Motor neuron (in vitro differentiated cells): ENCODE data around the gene TNFRSF6B. TPM values are rescaled to one million over a fixed set of nuclear protein-coding genes. Genes with fewer than 3 reads are reported as not detected.

ENCODE experiments used
- ATAC-seq, 8 experiments: fragments of 200-7000 bp; cut with Tn5 transposase; replicated peaks in 6 of 8; 2 replicates each; pipeline ENCODE4 v1.8.0; 2021; ENCODE audit warnings: mild to moderate bottlenecking in 8 of 8, moderate library complexity in 8 of 8
- H3K27ac ChIP-seq, 2 donors: fragments of 250-450 bp; sonication (Bioruptor Pico); 2 replicates each; pipeline ENCODE4 v1.9.0; 2021; ENCODE audit warnings: antibody characterized with exemption in 2 of 2, mild to moderate bottlenecking in 2 of 2, moderate library complexity in 1 of 2
- H3K4me1 ChIP-seq, 2 donors: fragments of 250-450 bp; sonication (Bioruptor Pico); replicated peaks in 1 of 2; 2 replicates each; pipeline ENCODE4 v1.6.1; 2021; ENCODE audit warnings: antibody characterized with exemption in 2 of 2, mild to moderate bottlenecking in 2 of 2, moderate library complexity in 1 of 2
- H3K4me3 ChIP-seq, 5 donors: fragments of 250-450 bp; sonication (Bioruptor Pico); 2 replicates each; pipeline ENCODE4 v1.9.0; 2021; ENCODE audit warnings: antibody characterized with exemption in 5 of 5, mild to moderate bottlenecking in 5 of 5, moderate library complexity in 4 of 5
- WGBS, 10 experiments: fragments of 450-650 bp; shearing (Covaris generic); methylation state at CpG; one replicate each; pipeline ENCODE4 v1.0.0; 2022; 5-methylcytosine and 5-hydroxymethylcytosine counted together
- in situ Hi-C, 9 experiments: fragments of 400-800 bp; cut with MboI; loops; one replicate each; pipeline ENCODE4 v1.15.0; 2021; ENCODE audit warnings: low sequenced_read_pairs in 9 of 9, low pct_unique_long_range_greater_than_20kb in 2 of 9; ENCODE audit not compliant: unreplicated experiment in 9 of 9
- total RNA-seq, 8 experiments: library from RNA; unstranded; fragments of 300-600 nt; gene quantifications; 2 replicates each; pipeline versions ENCODE4 v1.2.3 to v1.2.4, GENCODE V29; 2022

TNFRSF6B gene
- total RNA-seq, 8 experiments from 2014 or later = 0.22 to 1.1 (median 0.69) TPM; not detected in 3

- in situ Hi-C loops = no loop called here
- WGBS, 10 experiments = 14 to 80% (median 71%) methylated on average over 1 to 4 of the region's 19 CpGs; no CpG with 5 or more reads in 6 of the 10 experiments
- Histone ChIP-seq H3K27ac (no peak overlapping the region), H3K4me1 (peaks cover 0 to 8% of the 10 kb centered on the region in 2 donors), H3K4me3 (no peak overlapping the region)
- peak; percentile 35 to 71 (median 60) for ATAC-seq
Measured at GRCh38 chr20:63698739-63699465, 2.5 kb downstream of the TNFRSF6B start.

GRCh38 chr20:63699466-63700198, 3.2 kb downstream of the TNFRSF6B start:
- Histone ChIP-seq H3K4me3 (no peak overlapping the region), H3K4me1 (peaks cover 0 to 8% of the 10 kb centered on the region in 2 donors), H3K27ac (peak overlapping the region in 1 of 2 donors; percentile 12)
- in situ Hi-C loops = no loop called here
- 20 to 75% (median 65%) methylated on average over 1 to 10 of the region's 24 CpGs; no CpG with 5 or more reads in 4 of the 10 experiments for WGBS, 10 experiments
- ATAC-seq = peak in 3 of 8 experiments; percentile 0 to 17 (median 1)

- 60 to 100% (median 100%) methylated on average over 1 to 12 of the region's 43 CpGs; no CpG with 5 or more reads in 4 of the 10 experiments for WGBS, 10 experiments
- Histone ChIP-seq H3K4me1 (peaks cover 0 to 8% of the 10 kb centered on the region in 2 donors), H3K4me3 (no peak overlapping the region), H3K27ac (no peak overlapping the region)
- no peak for ATAC-seq
- in situ Hi-C loops = no loop called here
Measured at GRCh38 chr20:63700199-63701050, 4.0 kb downstream of the TNFRSF6B start.

GRCh38 chr20:63701051-63701328, 4.5 kb downstream of the TNFRSF6B start:
- Histone ChIP-seq H3K4me3 (no peak overlapping the region), H3K27ac (no peak overlapping the region), H3K4me1 (peaks cover under 1 to 8% of the 10 kb centered on the region in 2 donors)
- in situ Hi-C loops = no loop called here
- WGBS, 10 experiments = 66% methylated on average over 2 of the region's 5 CpGs; no CpG with 5 or more reads in 9 of the 10 experiments
- ATAC-seq = no peak

- no CpG with 5 or more reads among the region's 14 CpGs for WGBS, 10 experiments
- H3K4me1 ChIP-seq = peaks cover 6 to 11% of the 10 kb centered on the region in 2 donors
- ATAC-seq = peak in 2 of 8 experiments; percentile 2 to 4
Measured at GRCh38 chr20:63701329-63702035, 5.0 kb downstream of the TNFRSF6B start.

DNA sequence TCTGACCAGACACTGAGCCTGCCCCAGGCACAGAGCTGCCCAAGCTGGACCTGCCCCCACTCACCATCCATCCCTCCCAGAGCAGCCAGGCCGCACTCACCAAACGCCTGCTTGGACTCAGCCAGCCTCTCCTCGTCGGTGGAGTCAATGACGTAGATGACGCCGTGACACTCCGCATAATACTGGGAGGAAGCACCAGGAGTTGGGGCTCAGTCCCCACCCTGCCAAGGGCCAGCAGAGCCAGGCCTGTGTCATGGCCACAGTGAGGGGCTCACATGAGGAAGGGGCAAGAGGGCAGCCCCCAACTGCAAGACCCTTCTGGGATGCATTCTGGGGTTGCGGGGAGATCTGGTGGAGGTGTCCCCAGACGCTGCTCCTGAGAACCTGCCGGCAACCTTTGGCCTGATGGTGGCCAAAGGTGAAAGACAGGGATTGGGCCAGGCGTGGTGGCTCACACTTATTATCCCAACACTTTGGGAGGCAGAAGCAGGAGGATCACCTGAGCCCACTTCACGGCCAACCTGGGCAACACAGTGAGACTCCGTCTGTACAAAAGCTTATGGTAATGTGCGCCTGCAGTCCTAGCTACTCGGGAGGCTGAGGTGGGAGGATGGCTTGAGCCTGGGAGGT, 5.7 kb downstream of the TNFRSF6B start:
- ATAC-seq = peak in 2 of 8 experiments; percentile 1 to 2
- in situ Hi-C loops = no loop called here
- 100% methylated on average over 1 to 5 of the region's 16 CpGs; no CpG with 5 or more reads in 6 of the 10 experiments for WGBS, 10 experiments

More at GRCh38 chr20:63701329-63702035, 5.0 kb downstream of the TNFRSF6B start:
- Histone ChIP-seq H3K27ac (no peak overlapping the region), H3K4me3 (no peak overlapping the region)
- in situ Hi-C loops = no loop called here

DNA sequence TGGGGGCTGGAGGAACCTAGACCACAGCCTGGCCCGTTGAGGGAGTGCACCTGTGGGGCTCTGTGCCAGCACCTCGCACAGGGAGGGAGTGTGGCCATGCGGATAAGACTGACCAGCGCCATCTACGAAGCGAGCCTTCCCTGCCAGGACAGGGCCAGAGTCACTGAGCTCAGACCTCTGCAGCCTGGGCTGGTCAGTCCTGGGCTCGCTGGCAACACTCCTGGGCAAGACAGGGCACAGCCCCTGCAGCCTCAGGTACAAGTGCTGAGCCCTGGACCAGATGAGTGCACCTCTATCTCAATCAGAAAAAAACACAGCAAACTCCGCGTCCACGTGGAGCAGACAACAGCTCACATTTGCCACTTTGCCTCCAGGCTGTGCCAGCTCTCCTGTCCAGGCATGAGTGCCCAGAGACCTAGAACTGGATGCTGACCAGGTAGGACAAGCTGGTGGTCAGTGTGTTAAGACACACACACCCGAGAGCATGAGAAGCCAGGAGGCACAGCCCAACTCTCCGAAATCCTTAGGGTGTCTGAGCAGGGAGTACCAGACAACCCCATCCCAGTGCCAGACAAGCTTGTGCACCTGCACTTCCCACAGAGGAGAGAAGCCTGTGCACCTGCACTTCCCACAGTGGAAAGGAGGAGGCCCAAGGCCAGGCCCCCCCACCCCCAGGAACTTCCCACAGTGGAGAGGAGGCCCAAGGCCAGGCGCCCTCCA, 6.5 kb downstream of the TNFRSF6B start:
- WGBS, 10 experiments = 73 to 100% (median 93%) methylated on average over 1 to 9 of the region's 13 CpGs; no CpG with 5 or more reads in 2 of the 10 experiments
- in situ Hi-C loops = no loop called here
- no peak for ATAC-seq

More for the DNA sequence above, 5.7 kb downstream of the TNFRSF6B start:
- Histone ChIP-seq H3K4me1 (peaks cover 8 to 14% of the 10 kb centered on the region in 2 donors), H3K27ac (no peak overlapping the region), H3K4me3 (no peak overlapping the region)

GRCh38 chr20:63703471-63703975, 7.1 kb downstream of the TNFRSF6B start:
- Histone ChIP-seq H3K4me1 (peaks cover 8 to 13% of the 10 kb centered on the region in 2 donors), H3K27ac (no peak overlapping the region), H3K4me3 (no peak overlapping the region)
- WGBS, 10 experiments = 100% methylated on average over 1 to 4 of the region's 15 CpGs; no CpG with 5 or more reads in 8 of the 10 experiments
- in situ Hi-C loops = no loop called here
- ATAC-seq = no peak

More for the DNA sequence above, 6.5 kb downstream of the TNFRSF6B start:
- peaks cover 8 to 14% of the 10 kb centered on the region in 2 donors for H3K4me1 ChIP-seq
- H3K27ac ChIP-seq = no peak overlapping the region
- H3K4me3 ChIP-seq = no peak overlapping the region

- peaks cover 14% of the 10 kb centered on the region in 2 donors for H3K4me1 ChIP-seq
- WGBS, 10 experiments = 87 to 95% methylated on average over 3 to 4 of the region's 11 CpGs; no CpG with 5 or more reads in 8 of the 10 experiments
- no peak overlapping the region for H3K27ac ChIP-seq
- H3K4me3 ChIP-seq = no peak overlapping the region
- ATAC-seq = no peak
- in situ Hi-C loops = no loop called here
Measured at GRCh38 chr20:63703976-63704748, 7.7 kb downstream of the TNFRSF6B start.

- H3K4me1 ChIP-seq = peaks cover 15 to 17% of the 10 kb centered on the region in 2 donors
- 0 to 100% (median 98%) methylated on average over 1 to 3 of the region's 6 CpGs; no CpG with 5 or more reads in 6 of the 10 experiments for WGBS, 10 experiments
- in situ Hi-C loops = no loop called here
- H3K27ac ChIP-seq = no peak overlapping the region
- no peak for ATAC-seq
- no peak overlapping the region for H3K4me3 ChIP-seq
Measured at GRCh38 chr20:63704749-63705117, 8.3 kb downstream of the TNFRSF6B start.
